CD4-positive, alpha-beta T cell treated with Interleukin-17A for 1 hour (primary cell): ENCODE data around the gene ING1.
A peak's percentile ranks its signal among the peaks of the same experiment; 100 is the strongest.
"Not testable (repeated sequence)": the region's sequence is repeated elsewhere in the genome, so short reads cannot be mapped to it uniquely, and the experiment has no call there.

Experiments used
- DNase-seq: peaks from one replicate; pipeline ENCODE4 v3.0.0-alpha.2; 2020

The ING1 gene

GRCh38 chr13:110696776-110697175 lies 16.7 kb upstream of the ING1 start:
- no peak for DNase-seq

GRCh38 chr13:110697842-110698241 lies 15.7 kb upstream of the ING1 start:
- DNase-seq = no peak

GRCh38 chr13:110698689-110699088 lies 14.8 kb upstream of the ING1 start:
- DNase-seq = no peak

- DNase-seq = no peak
Observed at GRCh38 chr13:110699148-110700145, 14.1 kb upstream of the ING1 start.

GRCh38 chr13:110700186-110700585 lies 13.3 kb upstream of the ING1 start:
- DNase-seq = no peak

- no peak for DNase-seq
Observed at GRCh38 chr13:110700641-110701040, 12.9 kb upstream of the ING1 start.

GRCh38 chr13:110701061-110701460 lies 12.4 kb upstream of the ING1 start:
- DNase-seq = not testable (repeated sequence)

- no peak for DNase-seq
Observed at GRCh38 chr13:110702089-110702488, 11.4 kb upstream of the ING1 start.

- DNase-seq = no peak
Observed at GRCh38 chr13:110702591-110703526, 10.6 kb upstream of the ING1 start.

- no peak for DNase-seq
Observed at GRCh38 chr13:110705356-110705825, 8.1 kb upstream of the ING1 start.

- peak; percentile 96 for DNase-seq
Observed at GRCh38 chr13:110705826-110706569, 7.5 kb upstream of the ING1 start, which contains the start of gene CARS2. CARS2 (minus strand) TSS chr13:110706116; CDS start chr13:110706093, 23 bp downstream.

- no peak for DNase-seq
Observed at GRCh38 chr13:110706570-110707372, 6.7 kb upstream of the ING1 start.

GRCh38 chr13:110712081-110712848 lies 1.2 kb upstream of the ING1 start:
- peak; percentile 86 for DNase-seq

- DNase-seq = peak; percentile 100
Observed at GRCh38 chr13:110712849-110713641, 455 bp upstream of the ING1 start.

GRCh38 chr13:110713981-110714796 lies 689 bp downstream of the ING1 start:
- peak; percentile 83 for DNase-seq

- no peak for DNase-seq
Observed at GRCh38 chr13:110714797-110715394, 1.4 kb downstream of the ING1 start.

- DNase-seq = peak; percentile 100
Observed at GRCh38 chr13:110715395-110716246, 2.1 kb downstream of the ING1 start.

GRCh38 chr13:110716247-110716515 lies 2.7 kb downstream of the ING1 start:
- DNase-seq = peak; percentile 21
